Gastrocnemius medialis (tissue), 4 donors: ENCODE measurements around the gene KCNQ1. TPM values are rescaled to one million over a fixed set of nuclear protein-coding genes. Genes with fewer than 3 reads are reported as not detected.

ENCODE experiments used
- ATAC-seq, 2 donors: fragments of 150-250 bp; one replicate each; pipeline ENCODE4 v1.9.1; 2016
- DNase-seq, 2 donors: peaks; one replicate each; pipeline ENCODE4 v3.0.0-alpha.2; 2019
- H3K27ac ChIP-seq, 4 donors: fragments of 200-600 bp; sonication (generic); 1 replicate in 1 of 4; 2 replicates in 3 of 4; pipeline ENCODE4 v1.5.1; 2016 to 2018; ENCODE audit warnings: mild to moderate bottlenecking in 2 of 4, moderate library complexity in 1 of 4
- H3K27me3 ChIP-seq, 3 donors: fragments of 200-600 bp; sonication (generic) in 2 of 3; 1 replicate in 1 of 3; 2 replicates in 2 of 3; pipeline versions ENCODE4 v1.5.1 to v1.6.0; 2016 to 2019; ENCODE audit warnings: mild to moderate bottlenecking in 1 of 3, moderate library complexity in 1 of 3
- H3K36me3 ChIP-seq, 2 donors: fragments of 200-600 bp; sonication (generic) in 1 of 2; one replicate each; pipeline ENCODE4 v1.5.1; 2017 to 2018
- H3K4me1 ChIP-seq, 2 donors: fragments of 200-600 bp; sonication (generic) in 1 of 2; one replicate each; pipeline ENCODE4 v1.5.1; 2016 to 2017; ENCODE audit warnings: mild to moderate bottlenecking in 2 of 2
- H3K4me3 ChIP-seq, 4 donors: fragments of 200-600 bp; sonication (generic) in 3 of 4; 1 replicate in 1 of 4; 2 replicates in 3 of 4; pipeline ENCODE4 v1.5.1; 2016 to 2019; ENCODE audit warnings: mild to moderate bottlenecking in 2 of 4
- H3K9me3 ChIP-seq, 3 donors: fragments of 200-600 bp; sonication (generic) in 2 of 3; 1 replicate in 1 of 3; 2 replicates in 2 of 3; pipeline ENCODE4 v1.5.1; 2016 to 2019
- CTCF ChIP-seq, 5 experiments: fragments of 450-650 bp in 3 of 5; fragments of 200-600 bp in 2 of 5; sonication (generic) in 2 of 5; IDR thresholded peaks in 4 of 5; conservative IDR thresholded peaks in 1 of 5; 1 replicate in 4 of 5; 2 replicates in 1 of 5; pipeline ENCODE4 v1.5.1; 2016 to 2019; ENCODE audit warnings: antibody characterized with exemption in 5 of 5, mild to moderate bottlenecking in 3 of 5, moderate library complexity in 3 of 5
- POLR2A ChIP-seq, 2 donors: fragments of 450-650 bp; IDR thresholded peaks; one replicate each; pipeline ENCODE4 v1.6.1; 2017; ENCODE audit warnings: antibody characterized with exemption in 2 of 2, mild to moderate bottlenecking in 2 of 2, moderate library complexity in 2 of 2
- in situ Hi-C, 4 donors: fragments of 200-750 bp; cut with MboI; loops; one replicate each; pipeline versions ENCODE4 v1.15.0 to v1.8.0; 2017; ENCODE audit warnings: low sequenced_read_pairs in 4 of 4
- intact Hi-C: fragments of 100-400 bp; cut with DNase I; formaldehyde crosslinking; loops from one replicate; pipeline ENCODE4 v1.15.1; 2023; ENCODE audit warnings: low total_unique reads
- total RNA-seq, 4 donors: library from RNA; depleted of rRNA; stranded (reverse); fragments of >200 nt; gene quantifications; one replicate each; pipeline versions ENCODE4 v1.1.0 to v1.2.3, GENCODE V29; 2016

The KCNQ1 gene
- total RNA-seq, 4 donors from 2014 or later = 0.15 to 1.00 (median 0.67) TPM

GRCh38 chr11:2809854-2810253 lies 365.0 kb downstream of the KCNQ1 start:
- H3K9me3 ChIP-seq = no peaks in the 10 kb centered on the region
- TF ChIP-seq POLR2A (IDR thresholded peaks at IDR 0.05) (no peak), CTCF (IDR thresholded peaks at IDR 0.05 in 4 of 5, conservative IDR thresholded peaks at IDR 0.05 in 1 of 5) (no peak)
- H3K27ac ChIP-seq = no peak overlapping the region
- intact Hi-C loops = no loop called here
- in situ Hi-C loops = no loop called here
- ATAC-seq (no peak), DNase-seq (no peak)
- no peaks in the 10 kb centered on the region for H3K36me3 ChIP-seq
- peaks cover 4 to 11% (median 10%) of the 10 kb centered on the region in 3 donors for H3K27me3 ChIP-seq
- H3K4me3 ChIP-seq = no peak overlapping the region
- H3K4me1 ChIP-seq = peaks cover 11 to 16% of the 10 kb centered on the region in 2 donors

- ATAC-seq (no peak), DNase-seq (no peak)
- Histone ChIP-seq H3K4me3 (no peak overlapping the region), H3K27ac (no peak overlapping the region), H3K4me1 (peaks cover 11 to 16% of the 10 kb centered on the region in 2 donors), H3K9me3 (no peaks in the 10 kb centered on the region), H3K36me3 (no peaks in the 10 kb centered on the region), H3K27me3 (peaks cover 4 to 11% (median 10%) of the 10 kb centered on the region in 3 donors)
- intact Hi-C loops = no loop called here
- TF ChIP-seq CTCF (IDR thresholded peaks at IDR 0.05 in 4 of 5, conservative IDR thresholded peaks at IDR 0.05 in 1 of 5) = no peak
- TF ChIP-seq POLR2A (IDR thresholded peaks at IDR 0.05) = no peak
- in situ Hi-C loops = no loop called here
Observed at GRCh38 chr11:2810411-2811205, 365.8 kb downstream of the KCNQ1 start.

GRCh38 chr11:2811206-2812091 lies 366.6 kb downstream of the KCNQ1 start:
- in situ Hi-C loops (no loop called here), intact Hi-C loops (no loop called here)
- H3K36me3 ChIP-seq = no peaks in the 10 kb centered on the region
- H3K4me1 ChIP-seq = peaks cover 11 to 16% of the 10 kb centered on the region in 2 donors
- DNase-seq = no peak
- ATAC-seq = peak in 1 of 2 donors; percentile 18
- peaks cover 0 to 5% (median 0%) of the 10 kb centered on the region in 3 donors for H3K9me3 ChIP-seq
- TF ChIP-seq POLR2A (IDR thresholded peaks at IDR 0.05) = no peak
- TF ChIP-seq CTCF (IDR thresholded peaks at IDR 0.05 in 4 of 5, conservative IDR thresholded peaks at IDR 0.05 in 1 of 5) = no peak
- H3K4me3 ChIP-seq = peak overlapping the region in 1 of 4 donors; percentile 28
- peaks cover 4 to 10% (median 9%) of the 10 kb centered on the region in 3 donors for H3K27me3 ChIP-seq
- peak overlapping the region in 3 of 4 donors; percentile 47 to 65 (median 55) for H3K27ac ChIP-seq

GRCh38 chr11:2812371-2812991 lies 367.7 kb downstream of the KCNQ1 start:
- Histone ChIP-seq H3K4me1 (peaks cover 10 to 11% of the 10 kb centered on the region in 2 donors), H3K27ac (peak overlapping the region; percentile 41 to 65 (median 51)), H3K27me3 (peaks cover 4 to 7% (median 4%) of the 10 kb centered on the region in 3 donors), H3K36me3 (no peaks in the 10 kb centered on the region), H3K9me3 (peaks cover 0 to 5% (median 0%) of the 10 kb centered on the region in 3 donors), H3K4me3 (peak overlapping the region; percentile 28 to 45 (median 28))
- DNase-seq = peak in 1 of 2 donors; percentile 37
- TF ChIP-seq POLR2A (IDR thresholded peaks at IDR 0.05) (no peak), CTCF (IDR thresholded peaks at IDR 0.05 in 4 of 5, conservative IDR thresholded peaks at IDR 0.05 in 1 of 5) (no peak)
- intact Hi-C loops (no loop called here), in situ Hi-C loops (no loop called here)
- peak; percentile 35 to 44 for ATAC-seq
